ENCODE results near the gene PBX4.

Gene PBX4

GRCh38 chr19:19634516-19635312 lies 16.2 kb upstream of the PBX4 start:
- Histone ChIP-seq H3K4me3 (ENCODE audit: low read length) (no peak overlapping the region), H3K4me1 (ENCODE audit: insufficient read depth, low read length) (no peaks in the 10 kb centered on the region), H3K27ac (ENCODE audit: low read length) (no peak overlapping the region), H3K9ac (ENCODE audit: low read depth, low read length) (no peak overlapping the region), H3K36me3 (ENCODE audit: insufficient read depth, low read depth, low read length) (peaks cover 14% of the 10 kb centered on the region), H3K9me3 (ENCODE audit: insufficient read depth, low read depth, low read length) (no peaks in the 10 kb centered on the region), H3K27me3 (ENCODE audit: insufficient read depth, low read length) (no peaks in the 10 kb centered on the region)

- H3K36me3 ChIP-seq (ENCODE audit: insufficient read depth, low read depth, low read length): peaks cover 14% of the 10 kb centered on the region
- H3K27me3 ChIP-seq (ENCODE audit: insufficient read depth, low read length): no peaks in the 10 kb centered on the region
- no peak overlapping the region for H3K27ac ChIP-seq (ENCODE audit: low read length)
- no peaks in the 10 kb centered on the region for H3K9me3 ChIP-seq (ENCODE audit: insufficient read depth, low read depth, low read length)
- H3K4me3 ChIP-seq (ENCODE audit: low read length): no peak overlapping the region
- no peak overlapping the region for H3K9ac ChIP-seq (ENCODE audit: low read depth, low read length)
- H3K4me1 ChIP-seq (ENCODE audit: insufficient read depth, low read length): no peaks in the 10 kb centered on the region
Measured at GRCh38 chr19:19633711-19634515, 15.4 kb upstream of the PBX4 start.

- no peaks in the 10 kb centered on the region for H3K4me1 ChIP-seq (ENCODE audit: insufficient read depth, low read length)
- H3K27me3 ChIP-seq (ENCODE audit: insufficient read depth, low read length): no peaks in the 10 kb centered on the region
- H3K36me3 ChIP-seq (ENCODE audit: insufficient read depth, low read depth, low read length): peaks cover 14% of the 10 kb centered on the region
- H3K4me3 ChIP-seq (ENCODE audit: low read length): no peak overlapping the region
- no peaks in the 10 kb centered on the region for H3K9me3 ChIP-seq (ENCODE audit: insufficient read depth, low read depth, low read length)
- no peak overlapping the region for H3K9ac ChIP-seq (ENCODE audit: low read depth, low read length)
- H3K27ac ChIP-seq (ENCODE audit: low read length): no peak overlapping the region
Measured at GRCh38 chr19:19632661-19633060, 14.2 kb upstream of the PBX4 start.

GRCh38 chr19:19631346-19631745 lies 12.9 kb upstream of the PBX4 start:
- no peaks in the 10 kb centered on the region for H3K27me3 ChIP-seq (ENCODE audit: insufficient read depth, low read length)
- H3K27ac ChIP-seq (ENCODE audit: low read length): no peak overlapping the region
- H3K9me3 ChIP-seq (ENCODE audit: insufficient read depth, low read depth, low read length): no peaks in the 10 kb centered on the region
- no peak overlapping the region for H3K9ac ChIP-seq (ENCODE audit: low read depth, low read length)
- peaks cover 10% of the 10 kb centered on the region; the same call in 1 of the 2 replicates for H3K4me1 ChIP-seq (ENCODE audit: insufficient read depth, low read length)
- H3K4me3 ChIP-seq (ENCODE audit: low read length): no peak overlapping the region
- peaks cover 15% of the 10 kb centered on the region for H3K36me3 ChIP-seq (ENCODE audit: insufficient read depth, low read depth, low read length)

GRCh38 chr19:19630426-19630825 lies 11.9 kb upstream of the PBX4 start:
- no peak overlapping the region for H3K27ac ChIP-seq (ENCODE audit: low read length)
- H3K9ac ChIP-seq (ENCODE audit: low read depth, low read length): no peak overlapping the region
- no peak overlapping the region for H3K4me3 ChIP-seq (ENCODE audit: low read length)
- H3K4me1 ChIP-seq (ENCODE audit: insufficient read depth, low read length): peaks cover 14% of the 10 kb centered on the region; the same call in 1 of the 2 replicates
- no peaks in the 10 kb centered on the region for H3K9me3 ChIP-seq (ENCODE audit: insufficient read depth, low read depth, low read length)
- peaks cover 19% of the 10 kb centered on the region for H3K36me3 ChIP-seq (ENCODE audit: insufficient read depth, low read depth, low read length)
- no peaks in the 10 kb centered on the region for H3K27me3 ChIP-seq (ENCODE audit: insufficient read depth, low read length)

- peaks cover 20% of the 10 kb centered on the region for H3K36me3 ChIP-seq (ENCODE audit: insufficient read depth, low read depth, low read length)
- H3K9ac ChIP-seq (ENCODE audit: low read depth, low read length): no peak overlapping the region
- no peak overlapping the region for H3K27ac ChIP-seq (ENCODE audit: low read length)
- peaks cover 14% of the 10 kb centered on the region; the same call in 1 of the 2 replicates for H3K4me1 ChIP-seq (ENCODE audit: insufficient read depth, low read length)
- H3K9me3 ChIP-seq (ENCODE audit: insufficient read depth, low read depth, low read length): no peaks in the 10 kb centered on the region
- no peak overlapping the region for H3K4me3 ChIP-seq (ENCODE audit: low read length)
- no peaks in the 10 kb centered on the region for H3K27me3 ChIP-seq (ENCODE audit: insufficient read depth, low read length)
Measured at GRCh38 chr19:19630062-19630414, 11.6 kb upstream of the PBX4 start.

- peaks cover 19% of the 10 kb centered on the region for H3K36me3 ChIP-seq (ENCODE audit: insufficient read depth, low read depth, low read length)
- no peaks in the 10 kb centered on the region for H3K9me3 ChIP-seq (ENCODE audit: insufficient read depth, low read depth, low read length)
- H3K27ac ChIP-seq (ENCODE audit: low read length): peak overlapping the region; percentile 70
- no peaks in the 10 kb centered on the region for H3K27me3 ChIP-seq (ENCODE audit: insufficient read depth, low read length)
- peak overlapping the region; percentile 83; the same call in 1 of the 2 replicates for H3K9ac ChIP-seq (ENCODE audit: low read depth, low read length)
- H3K4me3 ChIP-seq (ENCODE audit: low read length): peak overlapping the region; percentile 66; the same call in 1 of the 2 replicates
- peaks cover 14% of the 10 kb centered on the region; the same call in 1 of the 2 replicates for H3K4me1 ChIP-seq (ENCODE audit: insufficient read depth, low read length)
Measured at GRCh38 chr19:19628501-19629134, 10.1 kb upstream of the PBX4 start.

- peak within 1 kb of the TSS; percentile 70 for H3K27ac ChIP-seq (ENCODE audit: low read length)
- peaks cover 14% of the 10 kb centered on the region; the same call in 1 of the 2 replicates for H3K4me1 ChIP-seq (ENCODE audit: insufficient read depth, low read length)
- no peaks in the 10 kb centered on the region for H3K27me3 ChIP-seq (ENCODE audit: insufficient read depth, low read length)
- peak within 1 kb of the TSS; percentile 92 for H3K4me3 ChIP-seq (ENCODE audit: low read length)
- peak within 1 kb of the TSS; percentile 88; the same call in 1 of the 2 replicates for H3K9ac ChIP-seq (ENCODE audit: low read depth, low read length)
- peaks cover 23% of the 10 kb centered on the region for H3K36me3 ChIP-seq (ENCODE audit: insufficient read depth, low read depth, low read length)
- no peaks in the 10 kb centered on the region for H3K9me3 ChIP-seq (ENCODE audit: insufficient read depth, low read depth, low read length)
Measured at GRCh38 chr19:19627621-19628500, 9.4 kb upstream of the PBX4 start, which contains the start of gene LPAR2. Gene LPAR2 (minus strand): TSS chr19:19628220. CDS start chr19:19627275, 945 bp downstream.

GRCh38 chr19:19626516-19627472 lies 8.3 kb upstream of the PBX4 start:
- Histone ChIP-seq H3K9ac (ENCODE audit: low read depth, low read length) (peak overlapping the region; percentile 88; the same call in 1 of the 2 replicates), H3K4me3 (ENCODE audit: low read length) (peak overlapping the region; percentile 92)

GRCh38 chr19:19624032-19624570 lies 5.6 kb upstream of the PBX4 start:
- no peaks in the 10 kb centered on the region for H3K9me3 ChIP-seq (ENCODE audit: insufficient read depth, low read depth, low read length)
- no peak overlapping the region for H3K4me3 ChIP-seq (ENCODE audit: low read length)
- H3K9ac ChIP-seq (ENCODE audit: low read depth, low read length): no peak overlapping the region
- peaks cover 7% of the 10 kb centered on the region for H3K27me3 ChIP-seq (ENCODE audit: insufficient read depth, low read length)
- H3K36me3 ChIP-seq (ENCODE audit: insufficient read depth, low read depth, low read length): peaks cover 30% of the 10 kb centered on the region
- H3K4me1 ChIP-seq (ENCODE audit: insufficient read depth, low read length): peaks cover 14% of the 10 kb centered on the region; the same call in 1 of the 2 replicates
- no peak overlapping the region for H3K27ac ChIP-seq (ENCODE audit: low read length)

More at GRCh38 chr19:19626516-19627472, 8.3 kb upstream of the PBX4 start:
- Histone ChIP-seq H3K36me3 (ENCODE audit: insufficient read depth, low read depth, low read length) (peaks cover 26% of the 10 kb centered on the region), H3K9me3 (ENCODE audit: insufficient read depth, low read depth, low read length) (no peaks in the 10 kb centered on the region), H3K4me1 (ENCODE audit: insufficient read depth, low read length) (peaks cover 14% of the 10 kb centered on the region; the same call in 1 of the 2 replicates), H3K27me3 (ENCODE audit: insufficient read depth, low read length) (no peaks in the 10 kb centered on the region), H3K27ac (ENCODE audit: low read length) (no peak overlapping the region)
